H9 (cell line): ENCODE results near the gene DUSP1. TPM values are rescaled to one million over a fixed set of nuclear protein-coding genes. Genes with fewer than 3 reads are reported as not detected.

ENCODE experiments used
- DNase-seq: peaks from one replicate; pipeline ENCODE4 v3.0.0-alpha.2; 2017
- H2AFZ ChIP-seq: one replicate; pipeline ENCODE4 v1.6.1; 2013; ENCODE audit warnings: mild to moderate bottlenecking, low read length, control low read depth, moderate library complexity
- H2AK5ac ChIP-seq: 2 replicates; pipeline ENCODE4 v1.6.1; 2013; ENCODE audit warnings: low read length, control low read depth, mixed read lengths; ENCODE audit not compliant: insufficient read length
- H2BK120ac ChIP-seq: one replicate; pipeline ENCODE4 v1.6.1; 2013; ENCODE audit warnings: low read depth, mild to moderate bottlenecking, low read length, control low read depth, inconsistent platforms; ENCODE audit not compliant: poor library complexity, severe bottlenecking
- H2BK12ac ChIP-seq: 2 replicates; pipeline ENCODE4 v1.6.1; 2013; ENCODE audit warnings: low read length, control low read depth, mixed read lengths, low read depth; ENCODE audit not compliant: insufficient read length
- H2BK15ac ChIP-seq: 2 replicates; pipeline ENCODE4 v1.6.1; 2013; ENCODE audit warnings: low read depth, low read length, control low read depth
- H2BK20ac ChIP-seq: one replicate; pipeline ENCODE4 v1.6.1; 2013; ENCODE audit warnings: low read depth, mild to moderate bottlenecking, low read length, control low read depth, inconsistent platforms; ENCODE audit not compliant: poor library complexity, severe bottlenecking
- H2BK5ac ChIP-seq: 2 replicates; pipeline ENCODE4 v1.6.1; 2013; ENCODE audit warnings: low read length, control low read depth, mixed read lengths; ENCODE audit not compliant: insufficient read length
- H3K14ac ChIP-seq: 2 replicates; pipeline ENCODE4 v1.6.1; 2013; ENCODE audit warnings: low read length, control low read depth; ENCODE audit not compliant: insufficient read depth
- H3K18ac ChIP-seq: 2 replicates; pipeline ENCODE4 v1.6.1; 2013; ENCODE audit warnings: low read depth, mild to moderate bottlenecking, mixed read lengths, low read length, control low read depth; ENCODE audit not compliant: insufficient read length
- H3K23ac ChIP-seq: 2 replicates; pipeline ENCODE4 v1.6.1; 2013; ENCODE audit warnings: low read length, control low read depth, mixed read lengths, low read depth; ENCODE audit not compliant: insufficient read length
- H3K23me2 ChIP-seq: 2 replicates; pipeline ENCODE4 v1.6.1; 2013; ENCODE audit warnings: low read depth, mild to moderate bottlenecking, mixed read lengths, low read length, control low read depth; ENCODE audit not compliant: insufficient read length, poor library complexity, severe bottlenecking
- H3K27ac ChIP-seq: 2 replicates; pipeline ENCODE4 v1.5.1; 2013; ENCODE audit warnings: low read length, control low read depth, mixed read lengths, low read depth; ENCODE audit not compliant: insufficient read length
- H3K27me3 ChIP-seq: 2 replicates; pipeline ENCODE4 v1.6.1; 2013; ENCODE audit warnings: low read length, control low read depth, inconsistent platforms; ENCODE audit not compliant: insufficient read depth
- H3K4ac ChIP-seq: 2 replicates; pipeline ENCODE4 v1.6.1; 2013; ENCODE audit warnings: low read depth, mild to moderate bottlenecking, control low read depth, inconsistent platforms, low read length, moderate library complexity
- H3K4me1 ChIP-seq: 2 replicates; pipeline ENCODE4 v1.6.1; 2013; ENCODE audit warnings: low read length, control low read depth, inconsistent platforms; ENCODE audit not compliant: insufficient read depth
- H3K4me2 ChIP-seq: 2 replicates; pipeline ENCODE4 v1.6.1; 2013; ENCODE audit warnings: low read length, control low read depth, mixed read lengths; ENCODE audit not compliant: insufficient read length, insufficient read depth
- H3K56ac ChIP-seq: 2 replicates; pipeline ENCODE4 v1.6.1; 2013; ENCODE audit warnings: low read depth, mild to moderate bottlenecking, mixed read lengths, low read length, control low read depth; ENCODE audit not compliant: insufficient read length
- H3K79me1 ChIP-seq: 2 replicates; pipeline ENCODE4 v1.6.1; 2013; ENCODE audit warnings: low read depth, mild to moderate bottlenecking, moderate library complexity, low read length, control low read depth, inconsistent platforms; ENCODE audit not compliant: insufficient read depth, poor library complexity, severe bottlenecking
- H3K79me2 ChIP-seq: 2 replicates; pipeline ENCODE4 v1.6.1; 2013; ENCODE audit warnings: low read length, control low read depth, inconsistent platforms; ENCODE audit not compliant: insufficient read depth
- H3K9ac ChIP-seq: 2 replicates; pipeline ENCODE4 v1.6.1; 2013; ENCODE audit warnings: low read length, control low read depth, mixed read lengths; ENCODE audit not compliant: insufficient read length; ENCODE audit errors: extremely low read depth
- H3K9me3 ChIP-seq: one replicate; pipeline ENCODE4 v1.6.1; 2013; ENCODE audit warnings: low read depth, low read length, inconsistent platforms; ENCODE audit not compliant: control insufficient read depth
- H3T11ph ChIP-seq: one replicate; pipeline ENCODE4 v1.6.1; 2013; ENCODE audit warnings: mild to moderate bottlenecking, low read length, control low read depth, inconsistent platforms
- H4K20me1 ChIP-seq: one replicate; pipeline ENCODE4 v1.6.1; 2013; ENCODE audit not compliant: control insufficient read depth, insufficient read length, insufficient read depth
- H4K5ac ChIP-seq: 2 replicates; pipeline ENCODE4 v1.6.1; 2013; ENCODE audit warnings: low read depth, mild to moderate bottlenecking, mixed read lengths, low read length, control low read depth; ENCODE audit not compliant: insufficient read length
- H4K8ac ChIP-seq: replicated peaks from 2 replicates; pipeline ENCODE4 v1.6.1; 2013; ENCODE audit warnings: low read length, control low read depth, mixed read lengths, low read depth; ENCODE audit not compliant: insufficient read length
- H4K91ac ChIP-seq: 2 replicates; pipeline ENCODE4 v1.6.1; 2013; ENCODE audit warnings: low read depth, mild to moderate bottlenecking, moderate library complexity, mixed read lengths, low read length, control low read depth; ENCODE audit not compliant: insufficient read length
- H3K27ac Mint-ChIP-seq, 3 experiments: 2 replicates in 2 of 3; 3 replicates in 1 of 3; pipeline ENCODE4 v1.8.0; 2020 to 2021; ENCODE audit warnings: mixed read lengths in 3 of 3, mild to moderate bottlenecking in 1 of 3, moderate library complexity in 1 of 3
- H3K27me3 Mint-ChIP-seq: 2 replicates; pipeline ENCODE4 v1.8.0; 2021; ENCODE audit warnings: low read depth, mild to moderate bottlenecking, moderate library complexity, mixed read lengths
- H3K36me3 Mint-ChIP-seq, 3 experiments: 2 replicates in 2 of 3; 3 replicates in 1 of 3; pipeline ENCODE4 v1.8.0; 2020 to 2021; ENCODE audit warnings: low read depth in 3 of 3, mixed read lengths in 3 of 3; ENCODE audit not compliant: insufficient read depth in 1 of 3
- H3K4me1 Mint-ChIP-seq, 2 experiments: 2 replicates each; pipeline ENCODE4 v1.8.0; 2020; ENCODE audit warnings: mixed read lengths in 2 of 2
- H3K4me3 Mint-ChIP-seq, 2 experiments: 2 replicates in 1 of 2; 3 replicates in 1 of 2; pipeline ENCODE4 v1.8.0; 2020 to 2021; ENCODE audit warnings: mild to moderate bottlenecking in 2 of 2, mixed read lengths in 2 of 2, moderate library complexity in 1 of 2
- H3K9me3 Mint-ChIP-seq, 2 experiments: 2 replicates in 1 of 2; 3 replicates in 1 of 2; pipeline ENCODE4 v1.8.0; 2020; ENCODE audit warnings: mild to moderate bottlenecking in 2 of 2, mixed read lengths in 2 of 2, moderate library complexity in 1 of 2
- CTCF ChIP-seq: fragments of 200-600 bp; sonication (generic); conservative IDR thresholded peaks from 3 replicates; pipeline ENCODE4 v1.8.0; 2021; ENCODE audit warnings: antibody characterized with exemption, mild to moderate bottlenecking
- WGBS: extraction: QIAGEN DNeasy Blood & Tissue Kit; methylation state at CpG from one replicate; pipeline ENCODE4 v1.1.7; 2013; ENCODE audit warnings: missing lambda C conversion rate, low lambda C conversion rate, mixed read lengths; ENCODE audit not compliant: insufficient read length; ENCODE audit errors: extremely low coverage; 5-methylcytosine and 5-hydroxymethylcytosine counted together
- total RNA-seq: library from RNA; stranded (reverse); gene quantifications from 2 replicates; pipeline ENCODE4 v1.2.1, GENCODE V29; 2021

Gene DUSP1
- total RNA-seq, 1 experiment from 2014 or later = 10.9 TPM

DNA sequence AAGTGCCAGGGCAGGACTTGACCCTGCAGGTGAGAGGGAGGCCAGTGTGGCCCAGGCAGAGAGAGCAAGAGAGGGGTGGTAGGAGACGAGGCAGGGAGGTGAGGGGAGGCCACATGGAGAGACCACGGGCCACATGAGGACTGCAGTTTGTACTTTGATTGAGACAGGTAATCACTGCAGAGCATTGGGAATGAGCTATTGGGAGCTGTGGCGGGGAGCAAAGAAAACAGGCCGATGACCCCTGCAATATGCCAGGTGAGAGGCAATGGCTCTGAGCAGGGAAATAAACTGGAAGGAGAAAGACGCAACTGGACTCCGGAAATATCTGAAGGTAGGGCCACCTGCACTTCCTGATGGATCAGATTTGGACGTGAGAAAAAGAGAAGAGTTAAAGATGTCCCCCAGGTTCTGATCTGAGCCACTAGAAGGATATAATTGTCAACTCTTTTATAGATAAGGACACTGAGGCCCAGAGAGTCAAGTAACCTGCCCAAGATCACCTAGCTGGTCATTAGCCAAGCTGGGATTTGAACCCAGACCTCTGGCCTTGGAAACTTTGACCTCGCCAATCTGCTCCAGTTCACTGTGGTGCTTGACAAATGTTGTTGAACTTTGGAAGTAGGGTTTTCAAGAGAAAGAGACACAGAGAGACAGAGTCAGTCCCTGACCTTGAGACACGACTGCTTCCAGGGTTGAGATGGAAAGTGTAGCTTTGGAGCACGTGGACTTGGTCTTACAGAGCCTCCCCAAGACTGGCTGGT lies 42.3 kb downstream of the DUSP1 start:
- H3K79me2 ChIP-seq = no peaks in the 10 kb centered on the region
- no peak overlapping the region for H2BK15ac ChIP-seq
- H3K4ac ChIP-seq = no peak overlapping the region
- H3K56ac ChIP-seq = no peak overlapping the region
- H2BK20ac ChIP-seq = no peak overlapping the region
- no peak overlapping the region for H3K9ac ChIP-seq
- H4K5ac ChIP-seq = no peak overlapping the region
- H2AFZ ChIP-seq = no peak overlapping the region
- H3K23me2 ChIP-seq = no peaks in the 10 kb centered on the region
- no peak for TF ChIP-seq CTCF
- no peak overlapping the region for H3K18ac ChIP-seq
- H3K4me1 ChIP-seq = no peaks in the 10 kb centered on the region
- Mint-ChIP-seq H3K4me1 (peaks cover 2 to 3% of the 10 kb centered on the region in 2 experiments; a peak in 2 of 4 replicates), H3K4me3 (no peak overlapping the region), H3K27ac (no peak overlapping the region), H3K36me3 (no peaks in the 10 kb centered on the region), H3K9me3 (no peaks in the 10 kb centered on the region), H3K27me3 (peaks cover 74% of the 10 kb centered on the region)
- no peak overlapping the region for H3K14ac ChIP-seq
- H4K91ac ChIP-seq = no peak overlapping the region
- H2BK5ac ChIP-seq = no peak overlapping the region
- no peak overlapping the region for H2BK120ac ChIP-seq
- H3K27me3 ChIP-seq = no peaks in the 10 kb centered on the region
- DNase-seq = no peak
- no peaks in the 10 kb centered on the region for H3K79me1 ChIP-seq
- H3K9me3 ChIP-seq = no peaks in the 10 kb centered on the region
- H2BK12ac ChIP-seq = no peak overlapping the region
- H3K4me2 ChIP-seq = no peak overlapping the region
- no peak overlapping the region for H3K23ac ChIP-seq
- WGBS = no CpG with 5 or more reads among the region's 10 CpGs
- H4K8ac ChIP-seq = no peak overlapping the region
- H2AK5ac ChIP-seq = no peak overlapping the region
- H4K20me1 ChIP-seq = no peaks in the 10 kb centered on the region
- H3T11ph ChIP-seq = no peak overlapping the region
- no peak overlapping the region for H3K27ac ChIP-seq
